Posterior cingulate gyrus (tissue), 11 donors: Measurements from ENCODE around the gene CDC27.
"Not testable (repeated sequence)": the region's sequence is repeated elsewhere in the genome, so short reads cannot be mapped to it uniquely, and the experiment has no call there.

Experiments used
- DNase-seq, 10 donors: peaks; one replicate each; pipeline versions ENCODE4 v3.0.0 to v3.0.0-alpha.2; 2020 to 2021; ENCODE audit warnings: mixed read lengths in 3 of 10
- intact Hi-C: fragments of 100-400 bp; cut with DNase I; formaldehyde crosslinking; loops from one replicate; pipeline ENCODE4 v1.15.1; 2023

CDC27 gene

DNA sequence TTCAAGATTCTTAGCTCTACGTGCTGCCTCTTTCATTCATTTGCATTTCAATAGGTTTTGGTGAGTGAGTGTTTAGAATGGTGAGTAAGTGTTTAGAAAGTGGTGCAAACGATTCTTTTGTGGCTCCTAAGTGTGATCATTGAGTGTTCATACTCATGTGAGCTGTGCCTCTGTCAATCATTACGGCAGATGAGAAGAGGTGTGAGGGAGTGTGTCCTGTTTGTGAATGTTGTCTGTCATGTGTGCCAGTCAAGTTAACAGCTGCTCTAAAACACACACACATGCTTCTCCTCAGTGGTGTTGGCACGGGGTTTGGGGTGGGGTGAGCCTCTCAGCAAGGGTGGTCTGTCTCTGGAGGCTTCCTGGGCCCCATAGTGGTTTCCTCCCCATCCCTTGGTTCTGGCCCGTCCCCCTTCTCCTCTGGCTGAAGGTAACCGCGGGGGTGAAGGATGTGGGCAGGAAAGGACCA lies 31.5 kb upstream of the CDC27 start:
- intact Hi-C loops, result loop anchor here (10.0 kb wide), 1 partner anchor 394 kb away; no protein-coding TSS in a partner anchor
- DNase-seq, result no peak

DNA sequence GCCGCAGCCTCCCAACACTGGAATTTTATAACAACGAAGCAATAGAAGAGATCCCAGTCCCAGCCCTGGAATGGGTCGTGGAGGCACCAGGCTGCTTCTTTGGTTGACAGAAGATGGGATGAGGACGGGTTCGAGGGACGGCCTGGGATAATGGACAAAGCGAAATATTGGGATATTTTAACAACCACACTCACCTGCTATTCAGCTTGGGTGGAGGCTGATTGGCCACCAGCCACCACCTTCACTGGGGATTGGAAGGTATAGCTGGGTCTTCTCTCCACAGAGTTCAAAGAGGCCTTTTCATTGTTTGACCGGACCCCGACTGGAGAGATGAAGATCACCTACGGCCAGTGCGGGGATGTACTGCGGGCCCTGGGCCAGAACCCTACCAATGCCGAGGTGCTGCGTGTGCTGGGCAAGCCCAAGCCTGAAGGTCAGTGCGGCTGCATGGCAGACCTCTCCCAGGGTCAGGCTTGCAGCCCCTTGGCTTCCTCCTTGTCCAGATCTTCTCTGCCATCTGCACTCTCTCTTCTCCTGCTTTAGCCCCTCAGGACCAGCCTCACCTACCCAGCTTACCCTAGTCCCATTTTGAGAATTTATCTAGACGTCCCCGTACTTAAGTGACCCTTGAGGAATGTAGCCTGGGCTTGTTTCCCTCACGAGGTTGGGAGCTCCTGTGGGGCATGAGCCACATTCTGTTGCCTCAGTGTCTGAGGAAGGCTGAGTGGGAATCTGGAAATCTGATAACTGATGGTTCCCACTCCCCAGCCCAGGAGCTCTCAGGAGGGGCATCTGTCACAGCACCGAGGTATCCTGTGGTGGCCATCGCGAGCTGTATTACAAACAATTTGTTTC lies 30.8 kb upstream of the CDC27 start:
- DNase-seq, result no peak
- intact Hi-C loops, result loop anchor here (10.0 kb wide), 1 partner anchor 395 kb away; no protein-coding TSS in a partner anchor

DNA sequence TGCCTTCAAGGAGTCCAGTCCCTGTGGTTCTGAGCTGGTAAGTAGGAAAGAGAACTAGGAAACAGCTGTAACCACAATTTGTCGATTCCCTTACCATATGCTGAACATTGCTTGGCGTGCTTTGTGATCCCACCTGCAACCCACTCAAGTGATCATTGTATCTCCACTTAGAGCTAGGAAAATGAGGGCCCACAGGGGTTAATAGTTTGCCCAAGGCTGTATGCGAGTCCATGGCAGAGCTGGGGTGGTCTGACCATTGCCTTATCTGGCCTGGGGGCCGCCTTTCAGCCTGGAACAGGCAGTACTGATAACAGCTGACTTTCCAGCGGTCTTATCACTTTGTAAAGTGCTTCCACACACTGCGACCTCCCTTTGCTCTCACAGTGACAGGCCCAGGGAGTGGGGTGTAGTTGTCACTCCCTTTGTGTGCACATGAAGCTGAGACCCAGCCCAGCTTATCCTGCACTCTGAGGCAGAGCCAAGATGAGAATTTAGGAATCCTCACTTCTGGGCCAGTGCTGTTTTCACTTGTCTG lies 29.9 kb upstream of the CDC27 start:
- DNase-seq, result no peak
- intact Hi-C loops, result no loop called here

DNA sequence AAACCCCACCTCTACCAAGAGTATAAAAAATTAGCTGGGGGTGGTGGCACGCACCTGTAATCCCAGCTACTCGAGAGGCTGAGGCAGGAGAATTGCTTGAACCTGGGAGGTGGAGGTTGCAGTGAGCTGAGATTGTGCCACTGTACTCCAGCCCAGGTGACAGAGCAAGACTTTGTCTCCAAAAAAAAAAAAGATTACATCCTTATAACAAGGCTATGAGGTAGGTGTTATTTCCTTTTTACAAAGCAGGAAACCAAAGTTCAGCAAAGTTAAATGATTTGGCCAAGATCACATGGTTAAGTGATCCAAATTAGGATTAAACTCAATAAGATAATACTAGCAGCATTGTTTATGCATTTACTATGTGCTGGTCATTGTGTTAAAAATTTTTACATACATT lies 28.2 kb upstream of the CDC27 start:
- DNase-seq, intact Hi-C loops: not testable (repeated sequence)

DNA sequence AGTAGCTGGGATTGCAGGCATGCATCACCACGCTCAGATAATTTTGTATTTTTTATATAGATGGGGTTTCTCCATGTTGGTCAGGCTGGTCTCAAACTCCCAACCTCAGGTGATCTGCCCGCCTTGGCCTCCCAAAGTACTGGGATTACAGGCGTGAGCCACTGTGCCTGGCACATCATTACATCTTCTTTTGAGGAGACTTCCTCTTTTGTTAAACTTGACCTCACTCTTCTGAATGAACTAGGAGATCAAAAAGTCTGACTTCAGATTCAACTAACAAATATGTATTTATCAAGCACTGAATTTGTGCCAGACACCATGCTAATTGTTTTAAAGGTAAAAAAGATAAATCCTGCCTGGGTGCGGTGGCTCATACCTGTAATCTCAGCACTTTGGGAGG lies 27.7 kb upstream of the CDC27 start:
- intact Hi-C loops, DNase-seq: not testable (repeated sequence)

DNA sequence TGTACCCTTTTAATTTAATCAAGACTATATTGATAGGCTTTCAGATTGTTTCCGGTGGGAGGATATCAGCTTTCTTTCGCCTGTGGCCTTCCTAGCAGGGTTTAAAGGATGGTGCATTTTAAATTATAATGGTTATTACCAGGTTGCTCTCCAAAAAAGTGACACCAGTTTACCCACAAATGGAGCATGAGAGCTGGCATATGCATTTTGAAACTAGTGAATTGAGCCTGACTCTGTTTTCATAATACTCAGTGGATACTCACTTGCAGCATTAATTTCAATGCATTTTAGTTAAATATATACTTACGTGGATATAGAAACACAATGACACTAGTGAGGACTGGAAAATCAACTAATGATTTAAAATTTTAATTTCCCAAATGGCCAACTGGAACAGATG lies 25.8 kb upstream of the CDC27 start:
- intact Hi-C loops, result no loop called here
- DNase-seq, result no peak

DNA sequence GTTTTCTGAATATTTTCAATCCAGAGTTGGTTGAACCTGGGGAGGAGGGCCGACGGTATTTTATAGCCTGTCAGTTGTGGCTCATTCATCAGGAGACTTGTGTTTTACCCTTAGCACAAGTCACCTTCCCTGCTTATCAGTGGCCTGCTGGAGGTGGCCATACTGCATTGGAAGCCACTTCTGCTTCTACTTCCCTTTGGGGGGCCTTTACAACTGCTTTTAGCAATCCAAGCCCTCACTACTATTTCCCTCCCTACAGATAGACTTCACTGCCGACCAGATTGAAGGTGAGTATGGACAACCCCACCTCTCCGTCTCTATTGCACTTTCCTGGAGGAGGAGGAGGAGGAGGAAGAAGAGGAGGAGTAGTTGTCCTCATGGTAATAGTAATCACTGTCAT lies 24.4 kb upstream of the CDC27 start:
- DNase-seq, result no peak
- intact Hi-C loops, result no loop called here

DNA sequence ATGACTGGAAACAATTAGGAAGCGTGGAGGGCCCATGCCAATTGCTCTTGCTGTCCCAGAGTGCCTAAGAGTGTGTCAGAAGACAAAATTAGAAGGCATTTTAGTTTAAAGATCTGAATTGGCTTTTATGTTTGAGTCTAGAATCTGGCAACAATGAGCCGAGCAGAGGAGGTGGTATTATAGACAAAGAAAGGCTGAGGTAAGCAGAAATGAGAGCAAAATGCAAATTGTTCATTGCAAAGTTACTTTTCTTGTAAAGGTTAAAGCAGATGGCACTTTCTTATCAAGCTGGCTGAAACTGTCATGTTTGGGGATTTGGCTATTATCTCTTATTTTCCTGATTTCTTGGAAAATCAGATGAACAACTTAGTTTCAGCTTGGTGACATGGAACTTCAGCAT lies 23.4 kb upstream of the CDC27 start:
- no peak for DNase-seq
- intact Hi-C loops, result no loop called here

DNA sequence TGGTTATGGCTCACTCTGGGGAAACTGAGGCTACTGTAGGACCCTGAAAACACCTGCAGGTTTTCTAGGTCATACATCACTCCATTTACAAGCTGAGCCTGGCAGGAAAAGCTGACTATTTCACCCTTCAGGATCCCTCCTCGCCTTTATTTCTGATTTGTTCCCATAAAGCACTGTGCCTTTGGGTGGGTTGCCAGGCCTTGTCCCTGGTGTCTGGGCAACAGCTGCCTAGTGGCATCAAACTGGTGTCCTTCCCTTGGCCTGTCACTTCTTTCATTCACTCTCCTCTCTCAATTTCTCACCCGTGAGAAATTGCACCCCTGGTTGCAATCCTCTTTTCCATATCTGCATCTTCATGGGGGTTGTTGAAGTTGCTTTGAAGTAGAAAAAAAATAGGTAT lies 21.7 kb upstream of the CDC27 start:
- DNase-seq, result no peak
- intact Hi-C loops, result no loop called here

DNA sequence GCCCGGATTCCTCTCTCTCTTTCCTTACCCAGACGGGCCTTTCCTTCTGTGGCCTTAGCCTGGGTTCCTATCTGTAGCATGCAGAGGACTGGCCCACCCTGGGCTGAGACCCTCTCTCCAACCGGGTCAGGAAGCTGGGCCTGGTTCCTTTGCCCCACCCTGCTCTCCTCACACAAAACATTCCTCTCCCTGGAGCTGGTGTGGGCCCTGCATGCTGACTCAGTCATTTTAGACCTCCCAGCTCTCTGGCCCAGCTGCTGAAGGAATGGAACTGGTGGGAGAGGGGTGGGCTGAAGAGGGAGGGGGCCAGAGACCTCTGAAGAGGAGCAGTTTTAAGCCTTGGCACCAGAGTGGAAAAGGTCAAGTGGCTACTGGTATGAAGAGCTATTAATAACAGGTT lies 21.0 kb upstream of the CDC27 start:
- intact Hi-C loops, result no loop called here
- DNase-seq, result no peak

DNA sequence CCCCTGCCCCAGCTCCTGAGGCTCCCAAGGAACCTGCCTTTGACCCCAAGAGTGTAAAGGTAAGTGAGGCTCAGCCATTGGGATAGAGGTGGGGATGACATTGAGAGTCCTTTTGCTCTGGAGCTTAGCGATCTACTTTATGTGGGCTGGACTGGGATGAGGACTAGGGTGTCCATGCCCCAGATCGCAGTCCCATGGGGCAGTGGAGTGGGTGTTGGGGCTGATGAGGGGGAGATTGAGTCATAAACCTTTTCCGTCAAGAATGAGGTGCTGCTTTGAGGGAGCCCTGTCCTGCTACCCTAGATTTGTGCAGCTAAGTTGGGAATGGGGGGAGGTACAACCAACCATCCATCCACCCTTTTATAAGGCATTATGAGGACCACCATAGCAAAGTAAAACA lies 20.4 kb upstream of the CDC27 start:
- intact Hi-C loops, result no loop called here
- no peak for DNase-seq

DNA sequence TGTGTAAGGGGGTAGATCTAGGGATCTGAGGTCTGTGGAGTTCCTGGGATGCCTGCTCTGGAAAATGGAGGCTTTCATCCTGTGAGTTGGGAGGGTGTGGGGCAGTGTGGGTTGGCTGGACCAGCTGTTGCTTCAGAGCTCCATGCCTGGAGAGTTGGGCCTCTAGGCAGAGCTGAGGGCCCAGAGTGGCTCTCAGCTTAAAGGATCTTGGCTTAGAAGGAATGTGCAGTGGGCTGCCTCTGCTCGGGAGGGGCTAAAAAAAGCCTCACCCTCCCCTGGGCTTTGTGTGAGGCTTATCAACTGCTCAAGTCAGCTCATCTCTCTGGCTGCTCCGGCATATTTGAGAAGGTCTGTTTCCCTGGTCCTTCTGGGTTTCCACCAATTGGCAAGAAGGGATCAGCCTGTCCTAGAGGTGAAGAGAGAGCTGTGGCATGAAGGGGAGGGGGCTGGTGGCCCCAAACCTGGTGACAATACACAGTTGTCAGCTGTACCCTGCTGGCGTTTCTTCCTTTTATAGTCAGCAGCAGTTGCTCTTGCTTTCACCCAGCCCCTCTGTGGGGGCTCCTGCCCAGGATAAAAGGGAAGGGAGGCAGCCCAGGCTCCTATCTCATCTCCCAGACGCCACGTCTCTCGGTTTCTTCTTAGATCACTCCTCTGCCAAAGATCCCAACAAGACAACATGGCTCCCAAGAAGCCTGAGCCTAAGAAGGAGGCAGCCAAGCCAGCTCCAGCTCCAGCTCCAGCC lies 19.8 kb upstream of the CDC27 start, which contains the start of gene MYL4:
Gene MYL4 (plus strand): TSS at position 605 of the 745 bp plus-strand sequence. CDS start 75 bp downstream, at position 680.
- intact Hi-C loops, result no loop called here
- DNase-seq, result peak in 1 of 10 donors; percentile 19

DNA sequence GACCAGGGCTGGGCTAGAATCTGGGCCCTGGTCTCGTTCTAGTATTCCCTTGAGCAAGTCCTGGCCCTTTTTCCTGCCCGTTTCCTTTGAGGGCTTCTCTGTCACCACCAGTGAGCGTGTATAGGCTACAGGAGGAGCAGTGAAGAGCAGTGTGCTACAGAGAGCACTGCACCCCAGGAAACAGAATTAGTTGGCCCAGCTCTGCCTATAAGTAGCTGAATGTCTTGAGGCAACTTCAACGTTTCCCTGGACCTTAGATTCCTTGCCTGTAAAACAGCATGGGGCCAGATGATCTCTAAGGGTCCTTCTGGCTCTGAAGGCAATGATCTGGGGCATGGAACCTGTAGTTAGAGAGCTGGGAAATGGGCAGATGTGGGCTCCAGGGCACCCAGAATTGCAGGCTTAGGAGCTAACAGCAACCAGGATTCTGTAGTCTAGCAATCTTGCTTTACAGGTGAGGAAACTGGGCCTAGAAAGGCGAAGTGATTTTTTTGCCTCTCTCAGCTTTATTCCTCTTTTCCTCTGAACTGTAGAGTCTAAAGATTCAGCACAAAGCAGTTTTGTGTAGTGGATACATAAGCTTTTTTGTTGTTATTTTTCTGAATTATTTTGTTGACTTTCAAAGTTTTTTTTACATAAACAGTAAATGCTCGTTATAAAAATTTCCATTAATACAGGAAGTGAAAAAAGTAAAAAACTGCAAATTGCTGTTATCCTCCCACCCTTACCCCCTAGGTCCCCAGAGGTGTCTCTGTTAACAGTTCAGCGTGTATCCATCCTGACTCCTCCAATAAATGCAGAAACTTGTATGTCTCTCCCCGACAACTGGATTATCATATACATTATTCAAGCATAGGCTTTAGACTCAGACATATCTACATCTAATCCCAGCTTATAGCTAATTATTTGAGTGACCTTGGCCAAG lies 18.3 kb upstream of the CDC27 start:
- intact Hi-C loops, result no loop called here

DNA sequence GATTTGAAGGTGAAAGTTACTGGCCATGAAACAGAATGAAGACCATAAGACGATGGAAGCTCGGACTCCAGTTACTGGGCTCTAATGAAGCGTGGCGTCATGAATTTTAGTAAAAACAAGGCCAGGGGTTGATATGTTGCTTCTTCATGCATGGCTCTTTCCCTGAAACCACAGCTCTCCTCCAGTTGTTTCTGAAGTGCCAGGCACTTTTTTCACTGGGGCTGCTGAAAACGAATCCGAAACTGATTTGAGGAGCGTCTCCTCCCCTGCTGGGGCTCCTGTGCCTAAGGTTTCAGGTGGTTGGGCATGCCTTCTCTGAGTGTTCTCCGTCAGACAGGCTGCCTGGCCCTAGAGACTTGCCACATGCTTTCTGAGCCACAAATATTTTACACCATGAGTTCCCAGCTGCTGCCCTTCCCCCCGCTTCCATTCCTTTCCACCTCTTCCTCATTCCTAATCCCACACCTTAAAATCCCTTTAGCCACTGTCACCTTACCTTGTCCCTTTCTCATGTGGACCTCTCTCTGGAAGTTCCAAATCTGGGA lies 16.4 kb upstream of the CDC27 start:
- intact Hi-C loops, result no loop called here
- DNase-seq, result no peak

More for the DNA sequence above, 18.3 kb upstream of the CDC27 start:
- no peak for DNase-seq

DNA sequence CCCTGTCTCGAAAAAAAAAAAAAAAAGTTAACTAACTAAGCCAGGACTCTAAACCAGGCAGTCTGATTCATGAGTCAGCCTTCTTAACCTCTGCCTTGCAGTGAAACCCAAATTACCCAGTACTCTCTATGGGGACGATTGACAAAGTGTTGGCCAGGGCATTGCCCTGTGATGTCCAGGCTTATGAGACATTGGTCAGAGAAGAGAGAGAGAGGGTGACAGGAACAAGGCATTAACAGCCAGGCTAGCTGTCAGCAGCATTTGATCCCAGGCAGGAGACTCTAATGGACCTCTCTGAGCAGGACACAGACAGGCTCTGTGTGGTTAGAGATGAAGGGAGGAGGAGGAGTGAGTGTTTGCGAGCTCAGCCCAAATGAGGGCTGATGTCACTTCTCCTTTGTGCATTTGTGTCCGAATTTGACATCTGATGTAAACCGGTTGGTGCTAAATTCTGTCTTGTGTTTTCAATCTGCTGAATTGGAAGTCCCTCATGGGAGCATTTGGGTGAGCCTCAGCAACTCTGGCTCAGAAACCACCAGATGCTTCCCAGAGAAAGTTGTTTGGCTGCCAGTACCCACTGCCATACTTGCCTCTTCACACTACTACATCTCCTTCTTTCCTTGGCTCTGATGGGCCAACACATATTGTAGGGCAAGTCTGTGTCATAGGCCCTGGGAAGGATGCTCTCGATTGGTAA lies 15.8 kb upstream of the CDC27 start:
- intact Hi-C loops, result no loop called here
- DNase-seq, result peak in 1 of 10 donors; percentile 27

DNA sequence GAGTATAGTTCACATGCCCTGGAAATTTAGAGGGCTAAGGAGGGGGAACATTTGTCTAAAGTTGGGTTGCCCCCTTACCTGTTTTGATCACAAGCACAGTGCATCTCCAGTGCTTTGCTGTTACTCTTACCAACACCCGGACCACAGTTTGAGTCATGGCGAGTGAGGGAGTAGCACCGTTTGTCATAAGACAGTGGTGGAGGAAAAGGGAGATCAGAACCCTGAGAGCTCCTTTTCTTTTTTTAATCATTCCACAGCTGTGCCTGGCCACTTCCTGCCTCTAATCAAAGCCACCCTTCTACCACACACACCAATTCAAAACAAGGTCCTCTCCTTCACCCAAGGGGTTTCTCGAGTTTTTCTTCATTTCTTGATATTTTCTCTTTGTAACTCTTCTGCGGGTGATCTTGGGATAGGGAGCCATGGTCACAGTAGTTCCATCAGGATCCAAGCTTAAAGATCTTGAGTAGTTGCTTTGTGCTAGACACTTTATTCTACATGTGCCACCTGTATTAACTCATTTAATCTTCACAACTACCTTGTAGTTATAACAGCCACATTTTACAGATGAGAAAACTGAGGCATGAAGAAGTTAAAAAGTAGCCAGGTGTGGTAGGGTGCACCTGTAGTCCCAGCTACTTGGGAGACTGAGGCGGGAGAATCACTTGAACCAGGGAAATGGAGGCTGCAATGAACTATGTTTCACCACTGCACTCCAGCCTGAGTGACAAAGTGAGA lies 15.1 kb upstream of the CDC27 start:
- intact Hi-C loops, result no loop called here

DNA sequence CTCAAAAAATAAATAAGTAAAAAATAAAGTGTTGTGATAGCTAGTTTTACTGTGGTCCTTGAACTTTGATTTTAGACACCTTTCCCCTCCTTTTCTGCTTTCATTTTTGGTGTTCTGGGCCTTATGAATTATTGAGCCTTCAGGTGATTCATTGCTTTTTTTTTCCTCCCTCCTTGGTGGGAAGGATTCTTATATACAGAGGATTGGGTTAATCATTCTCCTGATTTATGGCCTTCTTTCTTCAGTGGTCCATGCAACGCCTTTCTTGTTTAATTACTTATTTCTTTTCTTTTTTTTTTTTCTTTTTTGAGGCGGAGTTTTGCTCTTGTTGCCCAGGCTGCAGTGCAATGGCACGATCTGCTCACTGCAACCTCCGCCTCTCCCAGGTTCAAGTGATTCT lies 12.1 kb upstream of the CDC27 start:
- DNase-seq, result no peak
- intact Hi-C loops, result no loop called here

More for the DNA sequence above, 15.1 kb upstream of the CDC27 start:
- no peak for DNase-seq

DNA sequence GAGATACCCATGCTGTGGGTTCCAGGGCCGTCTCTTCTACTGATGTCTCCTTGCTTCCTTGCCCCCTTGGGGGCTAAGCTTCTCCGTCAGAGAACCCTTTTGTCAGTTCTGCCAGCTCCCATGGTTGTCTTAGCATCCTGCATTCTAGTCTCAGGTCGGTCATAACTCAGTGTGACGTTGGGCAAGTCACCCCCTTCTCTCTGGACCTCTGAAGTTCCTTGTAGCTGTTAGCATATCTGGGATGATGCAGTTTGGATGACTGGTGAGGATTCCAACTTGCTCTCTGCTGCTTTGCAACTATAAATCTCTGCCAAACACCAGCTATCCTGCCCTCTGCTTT lies 11.2 kb upstream of the CDC27 start:
- intact Hi-C loops, result no loop called here
- peak in 1 of 10 donors; percentile 52 for DNase-seq
